CD8-positive, alpha-beta memory T cell (primary cell): ENCODE data around the gene INTS7. TPM values are rescaled to one million over a fixed set of nuclear protein-coding genes. Genes with fewer than 3 reads are reported as not detected.

ENCODE experiments used
- CTCF ChIA-PET: fragments of 350-600 bp; sonication (Branson Sonifier 250); formaldehyde crosslinking; loops from one replicate; lab custom pipeline; 2021; ENCODE audit warnings: antibody characterized with exemption; lab: Charles Lee
- POLR2A ChIA-PET: fragments of 350-600 bp; sonication (Branson Sonifier 250); formaldehyde crosslinking; loops from one replicate; lab custom pipeline; 2021; ENCODE audit warnings: antibody characterized with exemption; lab: Charles Lee
- DNase-seq, 5 donors: peaks; one replicate each; pipeline versions ENCODE4 v3.0.0 to v3.0.0-alpha.2; 2020 to 2022; ENCODE audit warnings: mixed read lengths in 1 of 5
- H3K27ac ChIP-seq: one replicate; pipeline ENCODE4 v1.7.0; 2013; ENCODE audit warnings: low read depth, mild to moderate bottlenecking, low read length, moderate library complexity
- H3K27me3 ChIP-seq: 2 replicates; pipeline ENCODE4 v1.7.0; 2013; ENCODE audit warnings: low read length, mild to moderate bottlenecking; ENCODE audit not compliant: insufficient read depth, poor library complexity, severe bottlenecking
- H3K36me3 ChIP-seq: 2 replicates; pipeline ENCODE4 v1.7.0; 2013; ENCODE audit warnings: mild to moderate bottlenecking, low read length, moderate library complexity; ENCODE audit not compliant: insufficient read depth
- H3K4me1 ChIP-seq: 2 replicates; pipeline ENCODE4 v1.7.0; 2013; ENCODE audit warnings: mild to moderate bottlenecking, low read length, moderate library complexity; ENCODE audit not compliant: insufficient read depth
- H3K4me3 ChIP-seq: 2 replicates; pipeline ENCODE4 v1.7.0; 2013; ENCODE audit warnings: mild to moderate bottlenecking, low read length
- H3K9me3 ChIP-seq: 2 replicates; pipeline ENCODE4 v1.7.0; 2013; ENCODE audit warnings: mild to moderate bottlenecking, low read length
- H3K27ac Mint-ChIP-seq, 8 donors: one replicate each; pipeline ENCODE4 v1.8.0; 2020 to 2021; ENCODE audit warnings: mixed read lengths in 8 of 8, mild to moderate bottlenecking in 6 of 8, inconsistent platforms in 3 of 8, moderate library complexity in 3 of 8
- H3K27me3 Mint-ChIP-seq, 2 donors: one replicate each; pipeline ENCODE4 v1.8.0; 2020 to 2021; ENCODE audit warnings: mixed read lengths in 2 of 2, mild to moderate bottlenecking in 1 of 2, moderate library complexity in 1 of 2
- H3K36me3 Mint-ChIP-seq, 3 donors: one replicate each; pipeline ENCODE4 v1.8.0; 2020 to 2021; ENCODE audit warnings: mixed read lengths in 3 of 3, inconsistent platforms in 1 of 3, mild to moderate bottlenecking in 1 of 3
- H3K4me1 Mint-ChIP-seq, 3 donors: one replicate each; pipeline ENCODE4 v1.8.0; 2020 to 2021; ENCODE audit warnings: mixed read lengths in 3 of 3, inconsistent platforms in 1 of 3, mild to moderate bottlenecking in 1 of 3
- H3K4me3 Mint-ChIP-seq, 7 donors: one replicate each; pipeline ENCODE4 v1.8.0; 2020 to 2021; ENCODE audit warnings: mixed read lengths in 7 of 7, mild to moderate bottlenecking in 6 of 7, moderate library complexity in 4 of 7, inconsistent platforms in 2 of 7
- H3K9me3 Mint-ChIP-seq, 5 donors: one replicate each; pipeline ENCODE4 v1.8.0; 2020 to 2022; ENCODE audit warnings: mixed read lengths in 5 of 5, mild to moderate bottlenecking in 3 of 5, moderate library complexity in 2 of 5, inconsistent platforms in 1 of 5
- polyA plus RNA-seq: library from polyadenylated mRNA; unstranded; fragments of 300-500 nt; fragmentation: Illumina TruSeq; gene quantifications from one replicate; pipeline ENCODE4 v1.2.3, GENCODE V29; 2021
- total RNA-seq, 2 experiments: library from RNA; stranded (reverse); gene quantifications; one replicate each; pipeline ENCODE4 v1.2.3, GENCODE V29; 2021

The INTS7 gene
- total and polyA plus RNA-seq, 3 experiments from 2014 or later, result 11.5 to 36.0 (median 35.2) TPM

DNA sequence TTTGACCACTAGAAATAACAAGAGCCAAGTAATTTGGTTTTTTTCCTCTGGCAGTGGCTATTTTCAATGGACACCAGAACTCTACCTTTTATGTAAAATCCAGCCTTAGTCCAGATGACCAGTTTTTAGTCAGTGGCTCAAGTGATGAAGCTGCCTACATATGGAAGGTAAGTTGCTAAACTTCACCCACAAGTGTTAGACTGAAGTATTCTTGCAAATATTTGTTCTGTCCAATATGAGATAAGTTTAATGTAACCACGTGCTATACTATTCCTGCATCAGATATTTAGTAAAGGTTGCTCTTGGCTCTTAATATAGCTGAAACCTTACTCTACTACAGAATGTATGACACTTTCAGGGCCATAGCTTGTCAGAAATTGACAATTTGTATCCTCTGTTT lies 36.7 kb upstream of the INTS7 start:
- H3K27ac Mint-ChIP-seq, result no peak overlapping the region
- ChIA-PET POLR2A (no interaction called here), CTCF (interaction anchor here (1.9 to 5.7 kb wide), 5 partner anchors 12 to 384 kb away, joined by 5 to 201 read pairs (median 44); partner anchors contain the start of gene PPP2R5A)
- Histone ChIP-seq H3K27ac (no peak overlapping the region), H3K4me1 (no peaks in the 10 kb centered on the region), H3K9me3 (no peaks in the 10 kb centered on the region), H3K36me3 (no peaks in the 10 kb centered on the region), H3K27me3 (no peaks in the 10 kb centered on the region), H3K4me3 (no peak overlapping the region)
- no peaks in the 10 kb centered on the region for H3K4me1 Mint-ChIP-seq
- H3K4me3 Mint-ChIP-seq, result no peak overlapping the region
- DNase-seq, result no peak
- no peaks in the 10 kb centered on the region for H3K27me3 Mint-ChIP-seq
- H3K36me3 Mint-ChIP-seq, result no peaks in the 10 kb centered on the region
- no peaks in the 10 kb centered on the region for H3K9me3 Mint-ChIP-seq

DNA sequence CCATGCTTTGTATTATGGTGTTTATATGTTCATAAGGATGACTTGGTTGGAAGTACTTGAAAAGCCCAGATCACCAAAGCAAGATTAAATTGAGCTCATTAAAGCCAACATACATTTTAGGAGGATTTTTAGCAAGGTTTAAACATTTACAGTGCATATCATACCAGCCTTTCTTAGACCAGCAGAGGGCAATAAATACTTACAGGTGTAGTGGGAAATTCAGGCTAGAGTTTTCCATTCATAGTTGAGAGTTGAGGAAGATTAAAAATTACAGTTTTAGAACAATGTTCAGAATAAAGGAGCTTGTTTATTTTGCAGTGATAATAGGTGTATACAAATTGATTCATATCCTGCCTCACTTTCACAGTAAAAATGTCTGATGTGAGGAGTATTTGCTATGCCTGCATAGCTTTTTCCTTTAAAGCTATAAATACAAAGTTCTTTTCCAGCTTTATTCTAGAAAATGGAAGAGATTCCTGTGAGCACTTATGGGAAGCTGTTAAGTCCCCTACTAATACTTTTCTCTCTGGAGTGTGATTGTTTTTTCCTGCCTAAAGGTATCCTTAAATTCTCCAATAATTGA lies 35.5 kb upstream of the INTS7 start:
- no peaks in the 10 kb centered on the region for H3K36me3 ChIP-seq
- Mint-ChIP-seq H3K36me3 (no peaks in the 10 kb centered on the region), H3K27ac (peak overlapping the region in 1 of 8 donors; percentile 61), H3K9me3 (no peaks in the 10 kb centered on the region), H3K4me3 (no peak overlapping the region), H3K27me3 (no peaks in the 10 kb centered on the region), H3K4me1 (no peaks in the 10 kb centered on the region)
- H3K4me1 ChIP-seq, result no peaks in the 10 kb centered on the region
- no peak overlapping the region for H3K4me3 ChIP-seq
- POLR2A ChIA-PET, result interaction anchor here (0.6 to 1.7 kb wide), 3 partner anchors 215 to 311 kb away, joined by 7 to 8 read pairs (median 7); partner anchors contain the start of gene PPP2R5A
- CTCF ChIA-PET, result interaction anchor here (0.6 to 5.7 kb wide), 40 partner anchors 9 to 443 kb away, joined by 3 to 201 read pairs (median 4); partner anchors contain the start of genes DTL, INTS7, NEK2 and PPP2R5A
- DNase-seq, result peak in 2 of 5 donors; percentile 36 to 43
- H3K27me3 ChIP-seq, result no peaks in the 10 kb centered on the region
- H3K27ac ChIP-seq, result no peak overlapping the region
- no peaks in the 10 kb centered on the region for H3K9me3 ChIP-seq

GRCh38 chr1:212067787-212068186 lies 32.4 kb upstream of the INTS7 start:
- H3K4me3 Mint-ChIP-seq, result no peak overlapping the region
- DNase-seq, result no peak
- Histone ChIP-seq H3K27ac (no peak overlapping the region), H3K4me3 (no peak overlapping the region), H3K9me3 (no peaks in the 10 kb centered on the region), H3K27me3 (no peaks in the 10 kb centered on the region), H3K36me3 (no peaks in the 10 kb centered on the region), H3K4me1 (no peaks in the 10 kb centered on the region)
- no peaks in the 10 kb centered on the region for H3K27me3 Mint-ChIP-seq
- CTCF ChIA-PET, result no interaction called here
- H3K27ac Mint-ChIP-seq, result peak overlapping the region in 1 of 8 donors; percentile 6
- H3K4me1 Mint-ChIP-seq, result no peaks in the 10 kb centered on the region
- H3K9me3 Mint-ChIP-seq, result no peaks in the 10 kb centered on the region
- POLR2A ChIA-PET, result no interaction called here
- no peaks in the 10 kb centered on the region for H3K36me3 Mint-ChIP-seq

- no peaks in the 10 kb centered on the region for H3K27me3 Mint-ChIP-seq
- no peaks in the 10 kb centered on the region for H3K9me3 ChIP-seq
- ChIA-PET POLR2A (no interaction called here), CTCF (interaction anchor here (0.7 to 3.7 kb wide), 20 partner anchors 8 to 407 kb away, joined by 3 to 73 read pairs (median 4); partner anchors contain the start of genes DTL and INTS7)
- H3K36me3 ChIP-seq, result no peaks in the 10 kb centered on the region
- peaks cover 0 to 5% (median 0%) of the 10 kb centered on the region in 3 donors for H3K36me3 Mint-ChIP-seq
- H3K27me3 ChIP-seq, result no peaks in the 10 kb centered on the region
- H3K4me1 ChIP-seq, result no peaks in the 10 kb centered on the region
- H3K4me3 Mint-ChIP-seq, result no peak overlapping the region
- H3K9me3 Mint-ChIP-seq, result peaks cover 0 to 5% (median 2%) of the 10 kb centered on the region in 5 donors
- DNase-seq, result peak in 2 of 5 donors; percentile 24
- no peak overlapping the region for H3K27ac Mint-ChIP-seq
- no peak overlapping the region for H3K4me3 ChIP-seq
- H3K4me1 Mint-ChIP-seq, result no peaks in the 10 kb centered on the region
- no peak overlapping the region for H3K27ac ChIP-seq
Measured at GRCh38 chr1:212062832-212063438, 27.6 kb upstream of the INTS7 start.

DNA sequence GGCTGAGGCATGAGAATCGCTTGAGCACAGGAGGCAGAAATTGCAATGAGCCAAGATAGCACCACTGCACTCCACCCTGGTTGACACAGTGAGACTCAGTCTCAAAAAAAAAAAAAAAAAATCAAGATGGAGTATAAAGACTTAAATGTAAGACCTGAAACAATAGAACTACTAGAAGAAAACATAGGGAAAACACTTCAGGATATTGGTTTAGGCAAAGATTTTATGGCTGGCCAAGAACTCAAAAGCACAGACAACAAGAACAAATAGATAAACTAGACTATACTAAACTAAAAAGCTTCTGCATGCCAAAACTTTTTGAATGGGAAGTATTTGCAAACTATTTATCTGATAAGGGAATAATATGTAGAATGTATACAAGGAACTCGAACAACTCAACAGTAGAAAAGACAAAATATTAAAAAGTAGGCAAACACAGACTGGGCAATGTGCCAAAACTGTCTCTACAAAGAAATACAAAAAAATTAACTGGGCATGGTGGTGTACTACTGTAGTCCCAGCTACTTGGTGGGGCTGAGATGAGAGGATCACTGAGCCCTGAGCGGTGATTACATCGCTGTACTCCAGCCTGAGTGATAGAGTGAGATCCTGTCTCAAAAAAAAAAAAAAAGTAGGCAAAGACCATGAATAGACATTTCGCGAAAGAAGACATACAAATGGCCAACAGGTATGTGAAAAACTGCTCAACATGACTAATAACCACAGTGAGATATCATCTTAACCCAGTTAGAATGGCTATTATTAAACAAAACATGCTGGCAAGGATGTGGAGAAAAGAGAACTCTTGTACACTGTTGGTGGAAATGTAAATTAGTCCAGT lies 25.5 kb upstream of the INTS7 start:
- DNase-seq, result no peak
- H3K27ac ChIP-seq, result no peak overlapping the region
- peak overlapping the region in 1 of 8 donors; percentile 36 for H3K27ac Mint-ChIP-seq
- peaks cover 11 to 21% (median 17%) of the 10 kb centered on the region in 5 donors for H3K9me3 Mint-ChIP-seq
- H3K4me3 ChIP-seq, result no peak overlapping the region
- no peaks in the 10 kb centered on the region for H3K4me1 ChIP-seq
- H3K27me3 Mint-ChIP-seq, result no peaks in the 10 kb centered on the region
- POLR2A ChIA-PET, result no interaction called here
- H3K9me3 ChIP-seq, result no peaks in the 10 kb centered on the region
- no peaks in the 10 kb centered on the region for H3K36me3 ChIP-seq
- H3K4me3 Mint-ChIP-seq, result no peak overlapping the region
- no peaks in the 10 kb centered on the region for H3K27me3 ChIP-seq
- CTCF ChIA-PET, result interaction anchor here (0.6 to 2.3 kb wide), 3 partner anchors 11 to 395 kb away, joined by 4 to 18 read pairs (median 5); partner anchors contain the start of genes DTL and INTS7
- H3K4me1 Mint-ChIP-seq, result no peaks in the 10 kb centered on the region
- peaks cover 0 to 23% (median 4%) of the 10 kb centered on the region in 3 donors for H3K36me3 Mint-ChIP-seq

DNA sequence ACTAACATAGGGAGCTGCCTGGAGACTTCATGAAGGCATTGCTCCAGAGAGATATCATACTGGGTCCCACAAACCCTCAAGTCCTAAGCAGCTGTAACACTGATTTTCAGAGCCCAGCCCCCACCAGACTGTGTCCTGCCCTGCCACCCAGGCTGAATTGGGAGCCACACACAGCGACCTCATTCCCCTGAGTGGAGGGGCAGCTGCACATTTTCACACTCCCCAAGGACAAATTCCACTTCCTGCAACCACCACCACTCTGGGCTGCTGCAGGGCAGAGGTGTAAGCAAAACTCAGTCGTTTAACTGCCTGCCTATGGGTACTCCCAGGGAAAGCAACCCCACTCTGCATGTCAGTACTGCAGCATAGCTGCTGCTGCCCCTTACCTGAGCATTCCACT lies 20.0 kb upstream of the INTS7 start:
- CTCF ChIA-PET, result interaction anchor here (1.7 kb wide), 1 partner anchor 20 kb away, joined by 4 read pairs; the partner anchor contains the start of genes DTL and INTS7

GRCh38 chr1:212053993-212054392 lies 18.6 kb upstream of the INTS7 start:
- peak overlapping the region in 1 of 8 donors; percentile 18 for H3K27ac Mint-ChIP-seq
- Histone ChIP-seq H3K27me3 (no peaks in the 10 kb centered on the region), H3K9me3 (no peaks in the 10 kb centered on the region), H3K4me1 (no peaks in the 10 kb centered on the region), H3K36me3 (no peaks in the 10 kb centered on the region), H3K27ac (no peak overlapping the region), H3K4me3 (no peak overlapping the region)
- CTCF ChIA-PET, result interaction anchor here (1.7 kb wide), 1 partner anchor 18 kb away, joined by 4 read pairs; the partner anchor contains the start of genes DTL and INTS7
- peaks cover 12 to 21% (median 17%) of the 10 kb centered on the region in 5 donors for H3K9me3 Mint-ChIP-seq
- H3K4me1 Mint-ChIP-seq, result peaks cover 1 to 17% (median 4%) of the 10 kb centered on the region in 3 donors
- H3K36me3 Mint-ChIP-seq, result peaks cover 0 to 23% (median 4%) of the 10 kb centered on the region in 3 donors
- no peak overlapping the region for H3K4me3 Mint-ChIP-seq
- no peak for DNase-seq
- H3K27me3 Mint-ChIP-seq, result no peaks in the 10 kb centered on the region
- POLR2A ChIA-PET, result no interaction called here

More for the DNA sequence above, 20.0 kb upstream of the INTS7 start:
- no peak overlapping the region for H3K4me3 ChIP-seq
- H3K27me3 ChIP-seq, result no peaks in the 10 kb centered on the region
- Mint-ChIP-seq H3K27ac (peak overlapping the region in 1 of 8 donors; percentile 34), H3K4me1 (peaks cover 1 to 17% (median 4%) of the 10 kb centered on the region in 3 donors), H3K27me3 (no peaks in the 10 kb centered on the region), H3K9me3 (peaks cover 12 to 21% (median 17%) of the 10 kb centered on the region in 5 donors), H3K4me3 (no peak overlapping the region), H3K36me3 (peaks cover 0 to 23% (median 4%) of the 10 kb centered on the region in 3 donors)
- H3K9me3 ChIP-seq, result no peaks in the 10 kb centered on the region
- H3K27ac ChIP-seq, result no peak overlapping the region
- no peak for DNase-seq
- POLR2A ChIA-PET, result no interaction called here
- no peaks in the 10 kb centered on the region for H3K4me1 ChIP-seq
- H3K36me3 ChIP-seq, result no peaks in the 10 kb centered on the region
